Measurements from ENCODE around the gene VCAN. TPM values are rescaled to one million over a fixed set of nuclear protein-coding genes. Genes with fewer than 3 reads are reported as not detected.

VCAN gene
- polyA plus RNA-seq, 2 of the 4 experiments (the other 2 are of a cell fraction), result 26.0 to 42.0 TPM

DNA sequence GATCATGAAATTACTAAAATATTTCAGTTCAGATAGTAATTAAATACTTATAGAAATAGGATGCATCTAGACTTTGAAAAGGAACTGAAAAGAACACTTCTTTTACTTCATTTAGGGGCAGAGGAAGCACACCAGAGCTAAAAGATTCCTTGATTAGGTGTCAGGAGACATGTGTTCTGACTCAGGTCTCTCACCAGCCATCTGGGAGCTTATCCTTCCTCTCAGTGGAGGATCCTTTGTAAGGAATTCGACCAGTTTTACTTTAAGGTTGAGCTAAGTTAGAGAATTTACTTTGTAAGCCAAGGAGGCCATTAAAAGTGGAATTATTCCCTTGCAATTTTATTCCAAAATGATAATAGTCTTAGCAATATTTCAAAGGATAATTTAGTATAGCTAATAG is 16.7 kb downstream of the VCAN start:
- Histone ChIP-seq H3K27ac (no peak overlapping the region), H3K4me2 (peak overlapping the region; percentile 10; the same call in 1 of the 3 replicates), H3K4me1 (peaks cover 25% of the 10 kb centered on the region), H3K9me3 (no peaks in the 10 kb centered on the region), H3K4me3 (no peak overlapping the region)
- TF ChIP-seq ZC3H11A (IDR thresholded peaks at IDR 0.05) (no peak), RFX5 (IDR thresholded peaks at IDR 0.05) (no peak), GATA3 (IDR thresholded peaks at IDR 0.05; ENCODE audit: borderline replicate concordance) (no peak), TFCP2L1 (CRISPR knock-in tag; IDR thresholded peaks at IDR 0.05) (no peak), NFE2L2 (conservative IDR thresholded peaks at IDR 0.05; ENCODE audit: low read length) (no peak), NR3C1 (IDR thresholded peaks at IDR 0.05) (no peak), POLR2A (IDR thresholded peaks at IDR 0.05; ENCODE audit: low read length) (no peak), HEYL (CRISPR knock-in tag; IDR thresholded peaks at IDR 0.05) (no peak), ZFP36 (IDR thresholded peaks at IDR 0.05; ENCODE audit: borderline replicate concordance, partially characterized antibody) (no peak), RARB (CRISPR knock-in tag; IDR thresholded peaks at IDR 0.05) (no peak), EHF (CRISPR knock-in tag; IDR thresholded peaks at IDR 0.05) (no peak), JUN (IDR thresholded peaks at IDR 0.05) (no peak)
- TF ChIP-seq, protein P1, sequence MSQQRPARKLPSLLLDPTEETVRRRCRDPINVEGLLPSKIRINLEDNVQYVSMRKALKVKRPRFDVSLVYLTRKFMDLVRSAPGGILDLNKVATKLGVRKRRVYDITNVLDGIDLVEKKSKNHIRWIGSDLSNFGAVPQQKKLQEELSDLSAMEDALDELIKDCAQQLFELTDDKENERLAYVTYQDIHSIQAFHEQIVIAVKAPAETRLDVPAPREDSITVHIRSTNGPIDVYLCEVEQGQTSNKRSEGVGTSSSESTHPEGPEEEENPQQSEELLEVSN (IDR thresholded peaks at IDR 0.05; ENCODE audit: borderline replicate concordance, low read depth), result no peak
- TF ChIP-seq, protein P2, sequence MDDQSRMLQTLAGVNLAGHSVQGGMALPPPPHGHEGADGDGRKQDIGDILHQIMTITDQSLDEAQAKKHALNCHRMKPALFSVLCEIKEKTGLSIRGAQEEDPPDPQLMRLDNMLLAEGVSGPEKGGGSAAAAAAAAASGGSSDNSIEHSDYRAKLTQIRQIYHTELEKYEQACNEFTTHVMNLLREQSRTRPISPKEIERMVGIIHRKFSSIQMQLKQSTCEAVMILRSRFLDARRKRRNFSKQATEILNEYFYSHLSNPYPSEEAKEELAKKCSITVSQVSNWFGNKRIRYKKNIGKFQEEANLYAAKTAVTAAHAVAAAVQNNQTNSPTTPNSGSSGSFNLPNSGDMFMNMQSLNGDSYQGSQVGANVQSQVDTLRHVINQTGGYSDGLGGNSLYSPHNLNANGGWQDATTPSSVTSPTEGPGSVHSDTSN (IDR thresholded peaks at IDR 0.05), result no peak
- TF ChIP-seq, protein P3, sequence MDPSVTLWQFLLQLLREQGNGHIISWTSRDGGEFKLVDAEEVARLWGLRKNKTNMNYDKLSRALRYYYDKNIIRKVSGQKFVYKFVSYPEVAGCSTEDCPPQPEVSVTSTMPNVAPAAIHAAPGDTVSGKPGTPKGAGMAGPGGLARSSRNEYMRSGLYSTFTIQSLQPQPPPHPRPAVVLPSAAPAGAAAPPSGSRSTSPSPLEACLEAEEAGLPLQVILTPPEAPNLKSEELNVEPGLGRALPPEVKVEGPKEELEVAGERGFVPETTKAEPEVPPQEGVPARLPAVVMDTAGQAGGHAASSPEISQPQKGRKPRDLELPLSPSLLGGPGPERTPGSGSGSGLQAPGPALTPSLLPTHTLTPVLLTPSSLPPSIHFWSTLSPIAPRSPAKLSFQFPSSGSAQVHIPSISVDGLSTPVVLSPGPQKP (IDR thresholded peaks at IDR 0.05; ENCODE audit: low read depth, low read length), result no peak
- TF ChIP-seq, protein P4, sequence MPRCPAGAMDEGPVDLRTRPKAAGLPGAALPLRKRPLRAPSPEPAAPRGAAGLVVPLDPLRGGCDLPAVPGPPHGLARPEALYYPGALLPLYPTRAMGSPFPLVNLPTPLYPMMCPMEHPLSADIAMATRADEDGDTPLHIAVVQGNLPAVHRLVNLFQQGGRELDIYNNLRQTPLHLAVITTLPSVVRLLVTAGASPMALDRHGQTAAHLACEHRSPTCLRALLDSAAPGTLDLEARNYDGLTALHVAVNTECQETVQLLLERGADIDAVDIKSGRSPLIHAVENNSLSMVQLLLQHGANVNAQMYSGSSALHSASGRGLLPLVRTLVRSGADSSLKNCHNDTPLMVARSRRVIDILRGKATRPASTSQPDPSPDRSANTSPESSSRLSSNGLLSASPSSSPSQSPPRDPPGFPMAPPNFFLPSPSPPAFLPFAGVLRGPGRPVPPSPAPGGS (IDR thresholded peaks at IDR 0.05), result no peak
- TF ChIP-seq, protein P5, sequence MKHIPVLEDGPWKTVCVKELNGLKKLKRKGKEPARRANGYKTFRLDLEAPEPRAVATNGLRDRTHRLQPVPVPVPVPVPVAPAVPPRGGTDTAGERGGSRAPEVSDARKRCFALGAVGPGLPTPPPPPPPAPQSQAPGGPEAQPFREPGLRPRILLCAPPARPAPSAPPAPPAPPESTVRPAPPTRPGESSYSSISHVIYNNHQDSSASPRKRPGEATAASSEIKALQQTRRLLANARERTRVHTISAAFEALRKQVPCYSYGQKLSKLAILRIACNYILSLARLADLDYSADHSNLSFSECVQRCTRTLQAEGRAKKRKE (CRISPR knock-in tag; IDR thresholded peaks at IDR 0.05; ENCODE audit: low read depth), result no peak
- TF ChIP-seq, protein P6, sequence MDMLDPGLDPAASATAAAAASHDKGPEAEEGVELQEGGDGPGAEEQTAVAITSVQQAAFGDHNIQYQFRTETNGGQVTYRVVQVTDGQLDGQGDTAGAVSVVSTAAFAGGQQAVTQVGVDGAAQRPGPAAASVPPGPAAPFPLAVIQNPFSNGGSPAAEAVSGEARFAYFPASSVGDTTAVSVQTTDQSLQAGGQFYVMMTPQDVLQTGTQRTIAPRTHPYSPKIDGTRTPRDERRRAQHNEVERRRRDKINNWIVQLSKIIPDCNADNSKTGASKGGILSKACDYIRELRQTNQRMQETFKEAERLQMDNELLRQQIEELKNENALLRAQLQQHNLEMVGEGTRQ (IDR thresholded peaks at IDR 0.05), result no peak
- ChIA-PET POLR2A (no interaction called here), CTCF (no interaction called here)
- FAIRE-seq, result no peak
- no peak for DNase-seq (ENCODE audit: low read depth in 1 of 2, low spot score in 1 of 2)
- 3% methylated on average over 1 of the region's 1 CpG for WGBS (ENCODE audit: missing lambda C conversion rate)
- ATAC-seq, result no peak

DNA sequence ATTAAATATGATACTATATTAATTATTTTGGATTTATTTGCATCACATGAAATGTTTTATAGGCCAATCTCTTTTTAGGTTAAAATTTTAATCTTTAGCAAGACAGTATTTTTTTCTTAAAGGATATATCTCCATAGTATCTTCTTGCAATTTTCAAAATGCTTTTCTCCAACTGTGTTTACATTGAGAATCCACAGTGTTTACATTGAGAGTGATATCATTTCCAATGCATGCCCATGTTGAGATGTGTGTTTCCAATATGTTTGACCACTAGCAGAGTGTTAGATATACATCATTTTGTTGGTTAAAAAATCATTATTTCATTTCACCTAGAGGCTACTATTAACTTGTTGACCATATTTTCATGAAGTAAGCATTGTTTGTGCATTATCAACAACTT is 17.3 kb downstream of the VCAN start:
- peaks cover 26% of the 10 kb centered on the region for H3K4me1 ChIP-seq
- ChIA-PET POLR2A (no interaction called here), CTCF (no interaction called here)
- DNase-seq (ENCODE audit: low read depth in 1 of 2, low spot score in 1 of 2) (no peak), ATAC-seq (no peak), FAIRE-seq (no peak)
- no peak overlapping the region for H3K4me3 ChIP-seq
- peak overlapping the region; percentile 10; the same call in 2 of the 3 replicates for H3K4me2 ChIP-seq
- TF ChIP-seq, protein P5 (CRISPR knock-in tag; IDR thresholded peaks at IDR 0.05; ENCODE audit: low read depth), result no peak
- TF ChIP-seq ZC3H11A (IDR thresholded peaks at IDR 0.05), result no peak
- TF ChIP-seq ZFP36 (IDR thresholded peaks at IDR 0.05; ENCODE audit: borderline replicate concordance, partially characterized antibody), result no peak
- TF ChIP-seq PHF8 (IDR thresholded peaks at IDR 0.05; ENCODE audit: borderline replicate concordance, low read depth), result no peak
- TF ChIP-seq TP53 (CRISPR knock-in tag; IDR thresholded peaks at IDR 0.05), result no peak
- TF ChIP-seq HEYL (CRISPR knock-in tag; IDR thresholded peaks at IDR 0.05), result no peak
- TF ChIP-seq ESRRA (IDR thresholded peaks at IDR 0.05; ENCODE audit: borderline replicate concordance, low read length), result no peak
- TF ChIP-seq MAFK (IDR thresholded peaks at IDR 0.05; ENCODE audit: partially characterized antibody), result no peak
- TF ChIP-seq JUN (IDR thresholded peaks at IDR 0.05), result no peak
- TF ChIP-seq BHLHE40 (IDR thresholded peaks at IDR 0.05; ENCODE audit: low read depth, low read length), result no peak
- TF ChIP-seq TFCP2L1 (CRISPR knock-in tag; IDR thresholded peaks at IDR 0.05), result no peak
- no peak for TF ChIP-seq POLR2AphosphoS2 (conservative IDR thresholded peaks at IDR 0.05; ENCODE audit: low read length)
- no peak for TF ChIP-seq ZSCAN20 (CRISPR knock-in tag; IDR thresholded peaks at IDR 0.05)
- TF ChIP-seq CBX8 (IDR thresholded peaks at IDR 0.05), result no peak
- TF ChIP-seq MYC (IDR thresholded peaks at IDR 0.05; ENCODE audit: borderline replicate concordance, low read length), result no peak
- H3K9me3 ChIP-seq, result no peaks in the 10 kb centered on the region
- H3K27ac ChIP-seq, result no peak overlapping the region
